Osteocyte (in vitro differentiated cells): ENCODE results near the gene MAMLD1. TPM values are rescaled to one million over a fixed set of nuclear protein-coding genes. Genes with fewer than 3 reads are reported as not detected.

Experiments used
- DNase-seq: peaks from one replicate; pipeline ENCODE4 v3.0.0; 2021; ENCODE audit warnings: mixed read lengths; ENCODE audit not compliant: unreplicated experiment; ENCODE audit errors: extremely low spot score
- H3K27ac Mint-ChIP-seq: one replicate; pipeline ENCODE4 v1.8.0; 2021; ENCODE audit warnings: mild to moderate bottlenecking, mixed read lengths; ENCODE audit not compliant: unreplicated experiment
- H3K27me3 Mint-ChIP-seq: one replicate; pipeline ENCODE4 v1.8.0; 2021; ENCODE audit warnings: mixed read lengths; ENCODE audit not compliant: unreplicated experiment
- H3K36me3 Mint-ChIP-seq: one replicate; pipeline ENCODE4 v1.8.0; 2021; ENCODE audit warnings: mixed read lengths; ENCODE audit not compliant: unreplicated experiment
- H3K4me1 Mint-ChIP-seq: one replicate; pipeline ENCODE4 v1.8.0; 2021; ENCODE audit warnings: mixed read lengths; ENCODE audit not compliant: unreplicated experiment
- H3K4me3 Mint-ChIP-seq: one replicate; pipeline ENCODE4 v1.8.0; 2021; ENCODE audit warnings: mild to moderate bottlenecking, moderate library complexity, mixed read lengths; ENCODE audit not compliant: unreplicated experiment
- H3K9me3 Mint-ChIP-seq: one replicate; pipeline ENCODE4 v1.8.0; 2021; ENCODE audit warnings: mixed read lengths; ENCODE audit not compliant: unreplicated experiment
- CTCF ChIP-seq: fragments of 200-600 bp; sonication (generic); IDR thresholded peaks from 2 replicates; pipeline ENCODE4 v1.5.0; 2021; ENCODE audit warnings: antibody characterized with exemption, mild to moderate bottlenecking, moderate library complexity
- total RNA-seq: library from RNA; stranded (reverse); gene quantifications from 2 replicates; pipeline ENCODE4 v1.2.1, GENCODE V29; 2021

The MAMLD1 gene
- total RNA-seq, 1 donor from 2014 or later, result 13.2 TPM

GRCh38 chrX:150483356-150483985 lies 120.4 kb downstream of the MAMLD1 start:
- no peak for DNase-seq
- H3K4me3 Mint-ChIP-seq, result no peak overlapping the region
- H3K4me1 Mint-ChIP-seq, result no peaks in the 10 kb centered on the region
- no peak overlapping the region for H3K27ac Mint-ChIP-seq
- no peaks in the 10 kb centered on the region for H3K9me3 Mint-ChIP-seq
- no peak for TF ChIP-seq CTCF
- H3K36me3 Mint-ChIP-seq, result peaks cover 2% of the 10 kb centered on the region
- no peaks in the 10 kb centered on the region for H3K27me3 Mint-ChIP-seq

GRCh38 chrX:150486011-150486410 lies 122.9 kb downstream of the MAMLD1 start:
- no peak for DNase-seq
- Mint-ChIP-seq H3K27ac (no peak overlapping the region), H3K9me3 (peaks cover 9% of the 10 kb centered on the region), H3K4me1 (no peaks in the 10 kb centered on the region), H3K27me3 (no peaks in the 10 kb centered on the region), H3K4me3 (no peak overlapping the region), H3K36me3 (peaks cover 2% of the 10 kb centered on the region)
- TF ChIP-seq CTCF, result peak; percentile 71

GRCh38 chrX:150487369-150488094 lies 124.4 kb downstream of the MAMLD1 start:
- H3K27ac Mint-ChIP-seq, result no peak overlapping the region
- H3K9me3 Mint-ChIP-seq, result peaks cover 9% of the 10 kb centered on the region
- no peak for DNase-seq
- H3K4me3 Mint-ChIP-seq, result no peak overlapping the region
- no peaks in the 10 kb centered on the region for H3K36me3 Mint-ChIP-seq
- no peak for TF ChIP-seq CTCF
- H3K27me3 Mint-ChIP-seq, result no peaks in the 10 kb centered on the region
- H3K4me1 Mint-ChIP-seq, result no peaks in the 10 kb centered on the region

- no peak for TF ChIP-seq CTCF
- peaks cover 9% of the 10 kb centered on the region for H3K9me3 Mint-ChIP-seq
- no peaks in the 10 kb centered on the region for H3K27me3 Mint-ChIP-seq
- no peaks in the 10 kb centered on the region for H3K4me1 Mint-ChIP-seq
- no peak for DNase-seq
- H3K27ac Mint-ChIP-seq, result no peak overlapping the region
- H3K4me3 Mint-ChIP-seq, result no peak overlapping the region
- no peaks in the 10 kb centered on the region for H3K36me3 Mint-ChIP-seq
These were observed 126.4 kb downstream of the MAMLD1 start for GRCh38 chrX:150489359-150490015.

GRCh38 chrX:150495496-150495895 lies 132.4 kb downstream of the MAMLD1 start:
- TF ChIP-seq CTCF, result no peak
- H3K4me1 Mint-ChIP-seq, result no peaks in the 10 kb centered on the region
- DNase-seq, result no peak
- no peaks in the 10 kb centered on the region for H3K36me3 Mint-ChIP-seq
- H3K4me3 Mint-ChIP-seq, result no peak overlapping the region
- H3K27me3 Mint-ChIP-seq, result no peaks in the 10 kb centered on the region
- H3K27ac Mint-ChIP-seq, result no peak overlapping the region
- H3K9me3 Mint-ChIP-seq, result peaks cover 3% of the 10 kb centered on the region
